A549 (cell line): ENCODE data around the gene THEM5. TPM values are rescaled to one million over a fixed set of nuclear protein-coding genes. Genes with fewer than 3 reads are reported as not detected.

ENCODE experiments used
- ATAC-seq, 2 experiments: fragments of 200-7000 bp in 1 of 2; fragments of >200 bp in 1 of 2; cut with Nextera tagmentation in 1 of 2; cut with Tn5 transposase in 1 of 2; 3 replicates each; pipeline versions ENCODE4 v1.8.0 to v1.9.1; 2018 to 2020; ENCODE audit warnings: mild to moderate bottlenecking in 1 of 2, moderate library complexity in 1 of 2
- CTCF ChIA-PET: fragments of 300-600 bp; sonication (Branson Sonifier 250); formaldehyde crosslinking; extraction: SDS; loops from one replicate; lab custom pipeline; 2021; ENCODE audit warnings: antibody characterized with exemption, inconsistent platforms; lab: Yijun Ruan, JAX
- POLR2A ChIA-PET: fragments of 350-600 bp; formaldehyde crosslinking; extraction: SDS; loops from one replicate; lab custom pipeline; 2021; ENCODE audit warnings: antibody characterized with exemption, inconsistent platforms; lab: Yijun Ruan, JAX
- DNase-seq, 2 experiments: peaks; one replicate each; pipeline versions ENCODE4 v3.0.0 to v3.0.0-alpha.2; 2011 to 2016; ENCODE audit warnings: low read depth in 1 of 2, low spot score in 1 of 2
- FAIRE-seq: peaks from 2 replicates; lab custom pipeline; 2011; peaks lifted over from hg19 to GRCh38; lab: Jason Lieb, UNC
- H3K27ac ChIP-seq, 2 experiments: fragments of >200 bp; sonication (Bioruptor Twin); formaldehyde crosslinking; 3 replicates each; pipeline ENCODE4 v1.5.1; 2016 to 2017
- H3K4me1 ChIP-seq: fragments of >200 bp; sonication (Bioruptor Twin); formaldehyde crosslinking; 3 replicates; pipeline ENCODE4 v1.6.1; 2016
- H3K4me2 ChIP-seq: fragments of >200 bp; sonication (Bioruptor Twin); formaldehyde crosslinking; 3 replicates; pipeline ENCODE4 v1.6.1; 2016
- H3K4me3 ChIP-seq: fragments of >200 bp; sonication (Bioruptor Twin); formaldehyde crosslinking; 3 replicates; pipeline ENCODE4 v1.5.1; 2016
- H3K9me3 ChIP-seq: fragments of >200 bp; sonication (Bioruptor Twin); formaldehyde crosslinking; 3 replicates; pipeline ENCODE4 v1.6.1; 2016
- CBX8 ChIP-seq: fragments of 200-600 bp; sonication (generic); IDR thresholded peaks from 2 replicates; pipeline ENCODE4 v1.6.1; 2016
- CEBPB ChIP-seq, 2 experiments: fragments of >200 bp in 1 of 2; sonication (Bioruptor Twin) in 1 of 2; formaldehyde crosslinking in 1 of 2; IDR thresholded peaks; 2 replicates each; pipeline ENCODE4 v1.6.1; 2012 to 2016
- CHD4 ChIP-seq: fragments of 200-600 bp; sonication (generic); IDR thresholded peaks from 2 replicates; pipeline ENCODE4 v1.6.1; 2016; ENCODE audit warnings: antibody characterized with exemption, mild to moderate bottlenecking, borderline replicate concordance
- EHMT2 ChIP-seq: fragments of 200-600 bp; sonication (generic); IDR thresholded peaks from 2 replicates; pipeline ENCODE4 v1.6.1; 2016; ENCODE audit warnings: antibody characterized with exemption, low read depth, mild to moderate bottlenecking, moderate library complexity
- FOSB ChIP-seq: fragments of 250-450 bp; sonication (Bioruptor Pico); IDR thresholded peaks from 2 replicates; pipeline ENCODE4 v1.5.0; 2020; ENCODE audit warnings: mild to moderate bottlenecking, moderate library complexity
- FOSL2 ChIP-seq, 2 experiments: fragments of 450-650 bp in 1 of 2; fragments of >200 bp in 1 of 2; sonication (Bioruptor Twin) in 1 of 2; formaldehyde crosslinking; IDR thresholded peaks; 2 replicates each; pipeline versions ENCODE4 v1.5.0 to v1.6.1; 2016 to 2020; ENCODE audit warnings: mild to moderate bottlenecking in 1 of 2, moderate library complexity in 1 of 2
- FOXS1 ChIP-seq: fragments of 250-450 bp; sonication (Bioruptor Pico); IDR thresholded peaks from 2 replicates; pipeline ENCODE4 v1.5.0; 2020; ENCODE audit warnings: mild to moderate bottlenecking, moderate library complexity
- HEYL ChIP-seq: fragments of 250-450 bp; sonication (Bioruptor Pico); IDR thresholded peaks from 2 replicates; pipeline ENCODE4 v1.8.0; 2021; ENCODE audit warnings: mild to moderate bottlenecking, moderate library complexity
- HOXA7 ChIP-seq: fragments of 250-450 bp; sonication (Bioruptor Pico); IDR thresholded peaks from 2 replicates; pipeline ENCODE4 v1.5.0; 2020; ENCODE audit warnings: mild to moderate bottlenecking, moderate library complexity
- JUN ChIP-seq, 2 experiments: fragments of >200 bp; sonication (Bioruptor Twin); formaldehyde crosslinking; IDR thresholded peaks; 2 replicates in 1 of 2; 3 replicates in 1 of 2; pipeline ENCODE4 v1.6.1; 2016 to 2017
- KDM1A ChIP-seq: fragments of 200-600 bp; sonication (generic); IDR thresholded peaks from 2 replicates; pipeline ENCODE4 v1.6.1; 2016; ENCODE audit warnings: low read depth, mild to moderate bottlenecking
- KDM5A ChIP-seq: fragments of 200-600 bp; sonication (generic); IDR thresholded peaks from 2 replicates; pipeline ENCODE4 v1.6.1; 2016; ENCODE audit warnings: antibody characterized with exemption, mild to moderate bottlenecking
- NPAS2 ChIP-seq: fragments of 250-450 bp; sonication (Bioruptor Pico); IDR thresholded peaks from 2 replicates; pipeline ENCODE4 v1.8.0; 2022; ENCODE audit warnings: mild to moderate bottlenecking, moderate library complexity, borderline replicate concordance
- RCOR1 ChIP-seq: fragments of 150-350 bp; IDR thresholded peaks from 2 replicates; pipeline ENCODE4 v1.6.1; 2014; ENCODE audit warnings: antibody characterized with exemption, low read length, low read depth
- RFX5 ChIP-seq: fragments of 450-650 bp; IDR thresholded peaks from 2 replicates; pipeline ENCODE4 v1.7.1; 2014; ENCODE audit warnings: antibody characterized with exemption, mild to moderate bottlenecking, moderate library complexity
- TP53 ChIP-seq: fragments of 250-450 bp; sonication (Bioruptor Pico); IDR thresholded peaks from 2 replicates; pipeline ENCODE4 v1.5.0; 2021; ENCODE audit warnings: mild to moderate bottlenecking, moderate library complexity
- ZC3H11A ChIP-seq: fragments of 450-650 bp; IDR thresholded peaks from 2 replicates; pipeline ENCODE4 v1.6.1; 2014; ENCODE audit warnings: antibody characterized with exemption, mild to moderate bottlenecking
- ZSCAN20 ChIP-seq: fragments of 250-450 bp; sonication (Bioruptor Pico); IDR thresholded peaks from 2 replicates; pipeline ENCODE4 v1.8.0; 2022; ENCODE audit warnings: mild to moderate bottlenecking, moderate library complexity
- WGBS: methylation state at CpG from one replicate; pipeline ENCODE4 v1.1.6; 2017; ENCODE audit errors: missing lambda C conversion rate; 5-methylcytosine and 5-hydroxymethylcytosine counted together
- polyA plus RNA-seq, 4 experiments: library from polyadenylated mRNA; depleted of rRNA in 3 of 4; stranded (reverse); fragments of >200 nt; fragmentation: RNase III in 1 of 4; extraction: RNeasy Plus Mini Kit Qiagen cat#74134 plus additional on column Dnase treatment in 1 of 4; gene quantifications; 2 replicates in 3 of 4; 3 replicates in 1 of 4; pipeline ENCODE4 v1.2.3, GENCODE V29; 2011 to 2017
- TF ChIP-seq, protein P1 (sequence below): fragments of 250-450 bp; sonication (Bioruptor Pico); IDR thresholded peaks from 2 replicates; pipeline ENCODE4 v1.5.0; 2021; ENCODE audit warnings: mild to moderate bottlenecking, moderate library complexity, borderline replicate concordance
- TF ChIP-seq, protein P2 (sequence below): fragments of >200 bp; sonication (Bioruptor Twin); formaldehyde crosslinking; IDR thresholded peaks from 2 replicates; pipeline ENCODE4 v1.6.1; 2016
- TF ChIP-seq, protein P3 (sequence below): fragments of 250-450 bp; sonication (Bioruptor Pico); IDR thresholded peaks from 2 replicates; pipeline ENCODE4 v1.5.0; 2020; ENCODE audit warnings: low read depth, mild to moderate bottlenecking, moderate library complexity
- TF ChIP-seq, protein P4 (sequence below): IDR thresholded peaks from 2 replicates; pipeline ENCODE4 v1.6.1; 2012
- TF ChIP-seq, protein P5 (sequence below): fragments of 150-350 bp; IDR thresholded peaks from 2 replicates; pipeline ENCODE4 v1.6.1; 2014; ENCODE audit warnings: low read depth, mild to moderate bottlenecking, low read length

THEM5 gene
- polyA plus RNA-seq, 2 of the 4 experiments (the other 2 are of a cell fraction) = not detected

DNA sequence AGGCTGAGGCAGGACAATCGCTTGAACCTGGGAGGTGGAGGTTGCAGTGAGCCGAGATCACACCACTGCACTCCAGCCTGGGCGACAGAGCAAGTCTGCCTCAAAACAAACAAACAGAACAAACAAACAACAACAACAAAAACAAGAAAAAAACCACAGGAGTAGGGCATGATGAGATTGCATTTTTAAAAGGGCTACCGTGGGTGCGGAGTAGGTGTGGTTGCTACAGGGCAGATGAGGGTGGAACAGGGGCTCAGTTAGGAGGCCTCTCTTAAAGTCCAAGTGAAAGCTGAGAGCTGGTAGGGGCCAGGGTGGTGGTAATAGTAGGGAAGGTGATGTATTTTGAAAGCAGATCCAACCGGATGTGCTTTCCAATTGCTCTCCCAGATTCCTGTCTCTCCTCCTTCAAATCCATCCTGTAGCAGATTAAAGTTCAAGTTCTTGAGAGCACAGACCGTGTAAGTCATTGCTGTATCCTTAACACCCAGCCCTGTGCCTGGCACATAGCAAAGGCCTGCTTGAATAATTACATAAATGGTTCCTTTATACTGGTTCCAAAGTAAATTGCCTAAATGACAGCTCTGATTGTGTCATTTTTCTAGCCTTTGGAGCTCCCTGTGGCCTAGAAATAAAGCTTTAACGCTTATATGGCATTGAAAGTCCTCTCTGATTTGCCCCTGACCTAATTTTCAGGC, 44.1 kb downstream of the THEM5 start (continued):
- TF ChIP-seq, protein P1, sequence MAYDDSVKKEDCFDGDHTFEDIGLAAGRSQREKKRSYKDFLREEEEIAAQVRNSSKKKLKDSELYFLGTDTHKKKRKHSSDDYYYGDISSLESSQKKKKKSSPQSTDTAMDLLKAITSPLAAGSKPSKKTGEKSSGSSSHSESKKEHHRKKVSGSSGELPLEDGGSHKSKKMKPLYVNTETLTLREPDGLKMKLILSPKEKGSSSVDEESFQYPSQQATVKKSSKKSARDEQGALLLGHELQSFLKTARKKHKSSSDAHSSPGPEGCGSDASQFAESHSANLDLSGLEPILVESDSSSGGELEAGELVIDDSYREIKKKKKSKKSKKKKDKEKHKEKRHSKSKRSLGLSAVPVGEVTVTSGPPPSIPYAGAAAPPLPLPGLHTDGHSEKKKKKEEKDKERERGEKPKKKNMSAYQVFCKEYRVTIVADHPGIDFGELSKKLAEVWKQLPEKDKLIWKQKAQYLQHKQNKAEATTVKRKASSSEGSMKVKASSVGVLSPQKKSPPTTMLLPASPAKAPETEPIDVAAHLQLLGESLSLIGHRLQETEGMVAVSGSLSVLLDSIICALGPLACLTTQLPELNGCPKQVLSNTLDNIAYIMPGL = no peak
- TF ChIP-seq, protein P2, sequence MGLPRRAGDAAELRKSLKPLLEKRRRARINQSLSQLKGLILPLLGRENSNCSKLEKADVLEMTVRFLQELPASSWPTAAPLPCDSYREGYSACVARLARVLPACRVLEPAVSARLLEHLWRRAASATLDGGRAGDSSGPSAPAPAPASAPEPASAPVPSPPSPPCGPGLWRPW = no peak
- no peak for TF ChIP-seq RCOR1
- TF ChIP-seq TP53 (CRISPR knock-in tag) = no peak
- TF ChIP-seq ZSCAN20 (CRISPR knock-in tag) = no peak
- no peak for TF ChIP-seq CHD4
- no peak for TF ChIP-seq HOXA7
- TF ChIP-seq, protein P3, sequence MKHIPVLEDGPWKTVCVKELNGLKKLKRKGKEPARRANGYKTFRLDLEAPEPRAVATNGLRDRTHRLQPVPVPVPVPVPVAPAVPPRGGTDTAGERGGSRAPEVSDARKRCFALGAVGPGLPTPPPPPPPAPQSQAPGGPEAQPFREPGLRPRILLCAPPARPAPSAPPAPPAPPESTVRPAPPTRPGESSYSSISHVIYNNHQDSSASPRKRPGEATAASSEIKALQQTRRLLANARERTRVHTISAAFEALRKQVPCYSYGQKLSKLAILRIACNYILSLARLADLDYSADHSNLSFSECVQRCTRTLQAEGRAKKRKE (CRISPR knock-in tag) = no peak
- TF ChIP-seq RFX5 = no peak

DNA sequence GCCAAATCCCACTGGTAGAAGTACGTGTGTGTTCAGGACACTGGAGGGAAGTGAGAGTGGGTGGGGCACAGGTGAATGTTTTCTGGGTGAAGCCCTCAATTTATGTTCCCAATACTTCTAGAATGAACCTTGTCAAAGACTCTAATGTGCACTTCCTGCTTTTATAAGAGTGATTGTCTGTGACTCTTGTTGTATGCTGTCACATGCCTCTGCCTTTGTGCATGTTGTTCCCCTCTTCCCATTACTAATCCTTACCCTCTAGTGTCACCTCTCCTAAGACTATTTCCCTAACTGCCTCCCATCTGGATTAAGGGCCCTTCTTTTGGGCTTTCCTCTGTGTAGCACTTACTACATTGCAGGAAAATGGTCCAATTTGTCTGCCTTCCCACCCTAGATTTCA, 45.7 kb downstream of the THEM5 start:
- H3K4me1 ChIP-seq = no peaks in the 10 kb centered on the region
- FAIRE-seq = no peak
- H3K27ac ChIP-seq = no peak overlapping the region
- ChIA-PET POLR2A (no interaction called here), CTCF (interaction anchor here (0.6 to 1.7 kb wide), 4 partner anchors 13 to 214 kb away, joined by 3 to 7 read pairs (median 4); no protein-coding TSS in a partner anchor)
- 62% methylated on average over 1 of the region's 1 CpG for WGBS
- ATAC-seq = no peak
- no peaks in the 10 kb centered on the region for H3K9me3 ChIP-seq
- TF ChIP-seq CBX8 (no peak), CEBPB (IDR thresholded peaks at IDR 0.05) (no peak), FOXS1 (CRISPR knock-in tag) (no peak), EHMT2 (no peak), ZC3H11A (no peak), FOSL2 (IDR thresholded peaks at IDR 0.05) (no peak), FOSL2 (CRISPR knock-in tag; IDR thresholded peaks at IDR 0.05) (no peak), JUN (IDR thresholded peaks at IDR 0.05) (no peak), FOSB (CRISPR knock-in tag) (no peak), NPAS2 (CRISPR knock-in tag) (no peak), KDM1A (no peak), KDM5A (no peak), HEYL (CRISPR knock-in tag) (no peak)
- TF ChIP-seq, protein P4, sequence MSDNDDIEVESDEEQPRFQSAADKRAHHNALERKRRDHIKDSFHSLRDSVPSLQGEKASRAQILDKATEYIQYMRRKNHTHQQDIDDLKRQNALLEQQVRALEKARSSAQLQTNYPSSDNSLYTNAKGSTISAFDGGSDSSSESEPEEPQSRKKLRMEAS = no peak
- TF ChIP-seq, protein P5, sequence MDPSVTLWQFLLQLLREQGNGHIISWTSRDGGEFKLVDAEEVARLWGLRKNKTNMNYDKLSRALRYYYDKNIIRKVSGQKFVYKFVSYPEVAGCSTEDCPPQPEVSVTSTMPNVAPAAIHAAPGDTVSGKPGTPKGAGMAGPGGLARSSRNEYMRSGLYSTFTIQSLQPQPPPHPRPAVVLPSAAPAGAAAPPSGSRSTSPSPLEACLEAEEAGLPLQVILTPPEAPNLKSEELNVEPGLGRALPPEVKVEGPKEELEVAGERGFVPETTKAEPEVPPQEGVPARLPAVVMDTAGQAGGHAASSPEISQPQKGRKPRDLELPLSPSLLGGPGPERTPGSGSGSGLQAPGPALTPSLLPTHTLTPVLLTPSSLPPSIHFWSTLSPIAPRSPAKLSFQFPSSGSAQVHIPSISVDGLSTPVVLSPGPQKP = no peak
- no peak overlapping the region for H3K4me2 ChIP-seq
- no peak for DNase-seq
- no peak overlapping the region for H3K4me3 ChIP-seq
